Panc1 (cell line): Measurements from ENCODE around the gene DPYD. TPM values are rescaled to one million over a fixed set of nuclear protein-coding genes. Genes with fewer than 3 reads are reported as not detected.

Experiments
- ATAC-seq: fragments of 200-7000 bp; cut with Tn5 transposase; 2 replicates; pipeline ENCODE4 v1.9.1; 2020; ENCODE audit warnings: mild to moderate bottlenecking, moderate library complexity
- BruUV-seq: library from RNA; stranded (reverse); fragments of 400-500 nt; replicated peaks from 2 replicates; lab custom pipeline; 2021; lab: Mats Ljungman, UMichigan
- CTCF ChIA-PET: fragments of 300-600 bp; sonication (Branson Sonifier 250); formaldehyde crosslinking; loops from one replicate; lab custom pipeline; 2022; ENCODE audit warnings: antibody characterized with exemption; lab: Charles Lee
- POLR2A ChIA-PET: fragments of 300-600 bp; sonication (Branson Sonifier 250); formaldehyde crosslinking; loops from one replicate; lab custom pipeline; 2022; ENCODE audit warnings: antibody characterized with exemption; lab: Charles Lee
- DNase-seq: peaks from one replicate; pipeline ENCODE4 v3.0.0-alpha.2; 2010; ENCODE audit warnings: low read depth, low spot score
- H3K27ac ChIP-seq: 2 replicates; pipeline ENCODE4 v1.5.1; 2011; ENCODE audit warnings: mild to moderate bottlenecking, low read length, inconsistent platforms
- H3K27me3 ChIP-seq: fragments of 200-500 bp; sonication (Bioruptor generic); 2 replicates; pipeline ENCODE4 v1.6.0; 2014; ENCODE audit warnings: low read length, inconsistent platforms; ENCODE audit not compliant: control insufficient read depth, insufficient read depth
- H3K36me3 ChIP-seq: fragments of 200-500 bp; sonication (Bioruptor generic); 2 replicates; pipeline ENCODE4 v1.5.1; 2014; ENCODE audit warnings: inconsistent platforms, mild to moderate bottlenecking, low read length, moderate library complexity; ENCODE audit not compliant: control insufficient read depth, insufficient read depth
- H3K4me1 ChIP-seq: 2 replicates; pipeline ENCODE4 v1.5.1; 2011; ENCODE audit warnings: inconsistent platforms, mild to moderate bottlenecking, low read length, moderate library complexity; ENCODE audit not compliant: control insufficient read depth, insufficient read depth
- H3K4me3 ChIP-seq, 2 experiments: 2 replicates each; pipeline ENCODE4 v1.5.1; 2011 to 2012; ENCODE audit warnings: low read depth in 2 of 2, low read length in 2 of 2, mild to moderate bottlenecking in 2 of 2, inconsistent platforms in 1 of 2, moderate library complexity in 1 of 2
- H3K9me3 ChIP-seq: fragments of 200-500 bp; sonication (Bioruptor generic); 2 replicates; pipeline ENCODE4 v1.5.1; 2014; ENCODE audit warnings: low read depth, mild to moderate bottlenecking, inconsistent platforms, low read length, moderate library complexity; ENCODE audit not compliant: control insufficient read depth, insufficient read depth
- POLR2AphosphoS5 ChIP-seq: IDR thresholded peaks from 2 replicates; pipeline ENCODE4 v1.6.1; 2012; ENCODE audit warnings: mild to moderate bottlenecking, low read depth, low read length, moderate library complexity
- SIN3A ChIP-seq: IDR thresholded peaks from 2 replicates; pipeline ENCODE4 v1.6.1; 2012; ENCODE audit warnings: low read depth, mild to moderate bottlenecking, low read length, moderate library complexity, borderline replicate concordance; ENCODE audit not compliant: insufficient read depth
- TCF7L2 ChIP-seq: IDR thresholded peaks from 2 replicates; pipeline ENCODE4 v1.6.1; 2011; ENCODE audit warnings: mild to moderate bottlenecking, low read depth, low read length, inconsistent platforms
- in situ Hi-C: cut with HindIII; loops from 2 replicates; pipeline ENCODE4 v1.10.0; 2016; ENCODE audit warnings: low sequenced_read_pairs, low pct_unique_long_range_greater_than_20kb
- intact Hi-C: fragments of 100-400 bp; cut with micrococcal nuclease; formaldehyde crosslinking; loops from one replicate; pipeline ENCODE4 v1.10.0; 2022; ENCODE audit not compliant: unreplicated experiment
- total RNA-seq: library from RNA; stranded (reverse); gene quantifications from one replicate; pipeline ENCODE4 v1.2.1, GENCODE V29; 2021; ENCODE audit not compliant: unreplicated experiment
- TF ChIP-seq, protein P1 (sequence below): fragments of 450-650 bp; IDR thresholded peaks from 2 replicates; pipeline ENCODE4 v1.5.1; 2017; ENCODE audit warnings: mild to moderate bottlenecking
- TF ChIP-seq, protein P2 (sequence below), 2 experiments: IDR thresholded peaks; 2 replicates each; pipeline ENCODE4 v1.6.1; 2011 to 2012; ENCODE audit warnings: low read depth in 2 of 2, control low read depth in 1 of 2, low read length in 1 of 2, mild to moderate bottlenecking in 1 of 2, moderate library complexity in 1 of 2; ENCODE audit not compliant: insufficient read depth in 1 of 2

DPYD gene
- total RNA-seq, 1 experiment from 2014 or later, result 2.0 TPM

DNA sequence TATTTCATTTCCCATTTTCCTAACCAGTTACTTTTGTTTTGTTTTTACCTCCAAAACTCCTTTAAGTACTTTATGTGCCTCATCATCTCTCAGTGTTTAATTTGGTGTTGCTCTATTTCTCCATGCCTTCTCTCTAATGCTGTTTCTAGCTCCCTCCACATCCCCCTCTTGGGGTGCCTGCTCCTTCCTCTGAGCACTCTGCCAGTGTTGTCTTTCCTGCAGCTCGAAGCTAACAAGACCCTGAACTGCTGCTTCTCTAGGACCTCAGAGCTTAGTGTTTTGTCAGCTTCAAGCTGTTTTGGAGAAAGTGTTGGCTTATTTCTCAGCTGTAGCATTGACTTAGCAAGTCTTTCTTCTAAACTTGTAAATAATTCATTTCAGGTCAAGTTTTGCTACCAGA lies 290.6 kb downstream of the DPYD start:
- no peak for TF ChIP-seq POLR2AphosphoS5
- POLR2A ChIA-PET, result no interaction called here
- ATAC-seq (no peak), DNase-seq (no peak)
- intact Hi-C loops, result no loop called here
- Histone ChIP-seq H3K9me3 (no peaks in the 10 kb centered on the region), H3K36me3 (no peaks in the 10 kb centered on the region), H3K27me3 (no peaks in the 10 kb centered on the region), H3K4me1 (no peaks in the 10 kb centered on the region), H3K27ac (no peak overlapping the region), H3K4me3 (no peak overlapping the region)
- BruUV-seq, result no TSS peak
- CTCF ChIA-PET, result no interaction called here
- in situ Hi-C loops, result no loop called here

DNA sequence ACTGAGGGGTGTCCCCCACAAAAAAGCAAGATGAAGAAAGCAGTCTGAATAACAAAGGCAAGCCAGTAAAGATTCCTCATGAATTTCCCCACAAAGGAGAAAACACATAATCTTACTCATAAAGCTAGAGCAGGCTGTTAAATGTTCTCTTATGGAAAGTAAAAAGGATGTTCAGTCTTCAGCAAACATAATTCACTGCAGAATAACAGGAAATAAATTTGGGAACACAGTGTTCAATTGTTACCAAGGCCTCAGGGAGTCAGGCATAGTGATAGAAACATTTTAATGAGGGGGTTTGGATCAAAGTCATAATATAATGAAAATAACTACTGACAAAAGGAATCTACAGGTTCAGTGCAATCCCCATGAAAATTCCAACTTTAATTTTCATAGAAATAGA lies 297.6 kb downstream of the DPYD start:
- no peaks in the 10 kb centered on the region for H3K27me3 ChIP-seq
- no peak for DNase-seq
- no peak overlapping the region for H3K27ac ChIP-seq
- intact Hi-C loops (no loop called here), in situ Hi-C loops (no loop called here)
- no peaks in the 10 kb centered on the region for H3K36me3 ChIP-seq
- CTCF ChIA-PET, result no interaction called here
- ATAC-seq, result no peak
- no peaks in the 10 kb centered on the region for H3K4me1 ChIP-seq
- no peaks in the 10 kb centered on the region for H3K9me3 ChIP-seq
- BruUV-seq, result no TSS peak
- POLR2A ChIA-PET, result no interaction called here
- H3K4me3 ChIP-seq, result no peak overlapping the region
- TF ChIP-seq, protein P1, sequence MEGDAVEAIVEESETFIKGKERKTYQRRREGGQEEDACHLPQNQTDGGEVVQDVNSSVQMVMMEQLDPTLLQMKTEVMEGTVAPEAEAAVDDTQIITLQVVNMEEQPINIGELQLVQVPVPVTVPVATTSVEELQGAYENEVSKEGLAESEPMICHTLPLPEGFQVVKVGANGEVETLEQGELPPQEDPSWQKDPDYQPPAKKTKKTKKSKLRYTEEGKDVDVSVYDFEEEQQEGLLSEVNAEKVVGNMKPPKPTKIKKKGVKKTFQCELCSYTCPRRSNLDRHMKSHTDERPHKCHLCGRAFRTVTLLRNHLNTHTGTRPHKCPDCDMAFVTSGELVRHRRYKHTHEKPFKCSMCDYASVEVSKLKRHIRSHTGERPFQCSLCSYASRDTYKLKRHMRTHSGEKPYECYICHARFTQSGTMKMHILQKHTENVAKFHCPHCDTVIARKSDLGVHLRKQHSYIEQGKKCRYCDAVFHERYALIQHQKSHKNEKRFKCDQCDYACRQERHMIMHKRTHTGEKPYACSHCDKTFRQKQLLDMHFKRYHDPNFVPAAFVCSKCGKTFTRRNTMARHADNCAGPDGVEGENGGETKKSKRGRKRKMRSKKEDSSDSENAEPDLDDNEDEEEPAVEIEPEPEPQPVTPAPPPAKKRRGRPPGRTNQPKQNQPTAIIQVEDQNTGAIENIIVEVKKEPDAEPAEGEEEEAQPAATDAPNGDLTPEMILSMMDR, result no peak
- no peak for TF ChIP-seq TCF7L2
- no peak for TF ChIP-seq SIN3A
- TF ChIP-seq, protein P2, sequence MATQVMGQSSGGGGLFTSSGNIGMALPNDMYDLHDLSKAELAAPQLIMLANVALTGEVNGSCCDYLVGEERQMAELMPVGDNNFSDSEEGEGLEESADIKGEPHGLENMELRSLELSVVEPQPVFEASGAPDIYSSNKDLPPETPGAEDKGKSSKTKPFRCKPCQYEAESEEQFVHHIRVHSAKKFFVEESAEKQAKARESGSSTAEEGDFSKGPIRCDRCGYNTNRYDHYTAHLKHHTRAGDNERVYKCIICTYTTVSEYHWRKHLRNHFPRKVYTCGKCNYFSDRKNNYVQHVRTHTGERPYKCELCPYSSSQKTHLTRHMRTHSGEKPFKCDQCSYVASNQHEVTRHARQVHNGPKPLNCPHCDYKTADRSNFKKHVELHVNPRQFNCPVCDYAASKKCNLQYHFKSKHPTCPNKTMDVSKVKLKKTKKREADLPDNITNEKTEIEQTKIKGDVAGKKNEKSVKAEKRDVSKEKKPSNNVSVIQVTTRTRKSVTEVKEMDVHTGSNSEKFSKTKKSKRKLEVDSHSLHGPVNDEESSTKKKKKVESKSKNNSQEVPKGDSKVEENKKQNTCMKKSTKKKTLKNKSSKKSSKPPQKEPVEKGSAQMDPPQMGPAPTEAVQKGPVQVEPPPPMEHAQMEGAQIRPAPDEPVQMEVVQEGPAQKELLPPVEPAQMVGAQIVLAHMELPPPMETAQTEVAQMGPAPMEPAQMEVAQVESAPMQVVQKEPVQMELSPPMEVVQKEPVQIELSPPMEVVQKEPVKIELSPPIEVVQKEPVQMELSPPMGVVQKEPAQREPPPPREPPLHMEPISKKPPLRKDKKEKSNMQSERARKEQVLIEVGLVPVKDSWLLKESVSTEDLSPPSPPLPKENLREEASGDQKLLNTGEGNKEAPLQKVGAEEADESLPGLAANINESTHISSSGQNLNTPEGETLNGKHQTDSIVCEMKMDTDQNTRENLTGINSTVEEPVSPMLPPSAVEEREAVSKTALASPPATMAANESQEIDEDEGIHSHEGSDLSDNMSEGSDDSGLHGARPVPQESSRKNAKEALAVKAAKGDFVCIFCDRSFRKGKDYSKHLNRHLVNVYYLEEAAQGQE (IDR thresholded peaks at IDR 0.05; ENCODE audit: insufficient read depth in 1 of 2, low read depth in 2 of 2, low read length in 1 of 2), result no peak
- TF ChIP-seq POLR2AphosphoS5, result no peak

DNA sequence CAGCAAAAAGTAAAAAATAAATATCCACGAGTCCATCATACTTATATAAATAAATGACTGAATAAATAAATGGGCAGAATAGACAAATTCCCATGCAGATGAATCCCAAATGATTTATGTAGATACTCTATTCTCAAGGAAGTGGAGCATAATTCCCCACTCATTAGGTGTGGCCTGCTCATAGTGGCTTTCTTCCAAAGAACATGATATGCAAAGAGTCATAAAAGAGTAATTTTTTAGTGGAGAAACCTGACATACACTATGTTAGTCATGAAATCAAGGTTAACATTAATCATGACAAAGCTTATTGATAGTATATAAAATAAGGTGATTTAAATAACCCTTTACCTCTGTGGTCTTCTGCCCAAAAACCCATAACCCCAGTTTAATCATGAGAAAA lies 298.9 kb downstream of the DPYD start:
- no peak for DNase-seq
- ChIA-PET POLR2A (no interaction called here), CTCF (no interaction called here)
- in situ Hi-C loops, result no loop called here
- H3K27me3 ChIP-seq, result no peaks in the 10 kb centered on the region
- no peaks in the 10 kb centered on the region for H3K36me3 ChIP-seq
- no TSS peak for BruUV-seq
- intact Hi-C loops, result no loop called here
- no peak overlapping the region for H3K27ac ChIP-seq
- no peaks in the 10 kb centered on the region for H3K4me1 ChIP-seq
- no peaks in the 10 kb centered on the region for H3K9me3 ChIP-seq
- no peak overlapping the region for H3K4me3 ChIP-seq
- TF ChIP-seq, protein P1, result no peak
- TF ChIP-seq TCF7L2 (no peak), SIN3A (no peak), POLR2AphosphoS5 (no peak)
- TF ChIP-seq, protein P2 (IDR thresholded peaks at IDR 0.05; ENCODE audit: insufficient read depth in 1 of 2, low read depth in 2 of 2, low read length in 1 of 2), result no peak
- no peak for ATAC-seq
